ENCODE results near the gene GFRAL. TPM values are rescaled to one million over a fixed set of nuclear protein-coding genes. Genes with fewer than 3 reads are reported as not detected.

The GFRAL gene
- total RNA-seq, 1 experiment from 2014 or later = not detected

GRCh38 chr6:55395871-55396270 lies 68.6 kb downstream of the GFRAL start:
- Mint-ChIP-seq H3K4me1 (no peaks in the 10 kb centered on the region), H3K4me3 (no peak overlapping the region), H3K9me3 (no peaks in the 10 kb centered on the region), H3K27me3 (ENCODE audit: low read depth) (no peaks in the 10 kb centered on the region), H3K27ac (no peak overlapping the region), H3K36me3 (ENCODE audit: insufficient read depth in 1 of 3, low read depth in 3 of 3) (no peaks in the 10 kb centered on the region)
- H3K4me1 ChIP-seq (ENCODE audit: insufficient read depth, low read length) = no peaks in the 10 kb centered on the region
- no peak overlapping the region for H3K56ac ChIP-seq (ENCODE audit: insufficient read length, low read depth, low read length)
- no peaks in the 10 kb centered on the region for H4K20me1 ChIP-seq (ENCODE audit: control insufficient read depth, insufficient read depth, insufficient read length)
- no peak overlapping the region for H3T11ph ChIP-seq (ENCODE audit: low read length)
- H3K23ac ChIP-seq (ENCODE audit: insufficient read length, low read depth, low read length) = no peak overlapping the region
- no peak overlapping the region for H4K91ac ChIP-seq (ENCODE audit: insufficient read length, low read depth, low read length)
- H2BK120ac ChIP-seq (ENCODE audit: low read depth, low read length, poor library complexity, severe bottlenecking) = no peak overlapping the region
- H3K79me2 ChIP-seq (ENCODE audit: insufficient read depth, low read length) = no peaks in the 10 kb centered on the region
- no peak overlapping the region for H3K14ac ChIP-seq (ENCODE audit: insufficient read depth, low read length)
- H4K5ac ChIP-seq (ENCODE audit: insufficient read length, low read depth, low read length) = no peak overlapping the region
- no peak overlapping the region for H3K9ac ChIP-seq (ENCODE audit: extremely low read depth, insufficient read length, low read length)
- no peak overlapping the region for H3K18ac ChIP-seq (ENCODE audit: insufficient read length, low read depth, low read length)
- H2BK5ac ChIP-seq (ENCODE audit: insufficient read length, low read length) = no peak overlapping the region
- H4K8ac ChIP-seq (replicated peaks; ENCODE audit: insufficient read length, low read depth, low read length) = no peak overlapping the region
- no peak overlapping the region for H2BK15ac ChIP-seq (ENCODE audit: low read depth, low read length)
- H3K9me3 ChIP-seq (ENCODE audit: control insufficient read depth, low read depth, low read length) = no peaks in the 10 kb centered on the region
- H2BK12ac ChIP-seq (ENCODE audit: insufficient read length, low read depth, low read length) = no peak overlapping the region
- no peak overlapping the region for H3K27ac ChIP-seq (ENCODE audit: insufficient read length, low read depth, low read length)
- H2AK5ac ChIP-seq (ENCODE audit: insufficient read length, low read length) = no peak overlapping the region
- H3K23me2 ChIP-seq (ENCODE audit: insufficient read length, low read depth, low read length, poor library complexity, severe bottlenecking) = no peaks in the 10 kb centered on the region
- no peak for TF ChIP-seq CTCF (conservative IDR thresholded peaks at IDR 0.05)
- no peak overlapping the region for H2AFZ ChIP-seq (ENCODE audit: low read length)
- H3K4ac ChIP-seq (ENCODE audit: low read depth, low read length) = no peak overlapping the region
- no CpG with 5 or more reads among the region's 3 CpGs for WGBS (ENCODE audit: extremely low coverage, insufficient read length, low lambda C conversion rate)
- DNase-seq = no peak
- H3K27me3 ChIP-seq (ENCODE audit: insufficient read depth, low read length) = no peaks in the 10 kb centered on the region
- H3K4me2 ChIP-seq (ENCODE audit: insufficient read depth, insufficient read length, low read length) = no peak overlapping the region
- H2BK20ac ChIP-seq (ENCODE audit: low read depth, low read length, poor library complexity, severe bottlenecking) = no peak overlapping the region
- H3K79me1 ChIP-seq (ENCODE audit: insufficient read depth, low read depth, low read length, poor library complexity, severe bottlenecking) = no peaks in the 10 kb centered on the region

All from H9 (cell line).